Gastrocnemius medialis (tissue), 4 donors: ENCODE results near the gene MX2.

Experiments
- POLR2A ChIP-seq, 2 donors: fragments of 450-650 bp; IDR thresholded peaks; one replicate each; pipeline ENCODE4 v1.6.1; 2017; ENCODE audit warnings: antibody characterized with exemption in 2 of 2, mild to moderate bottlenecking in 2 of 2, moderate library complexity in 2 of 2
- TF ChIP-seq, protein P1 (sequence below), 5 experiments: fragments of 450-650 bp in 3 of 5; fragments of 200-600 bp in 2 of 5; sonication (generic) in 2 of 5; IDR thresholded peaks in 4 of 5; conservative IDR thresholded peaks in 1 of 5; 1 replicate in 4 of 5; 2 replicates in 1 of 5; pipeline ENCODE4 v1.5.1; 2016 to 2019; ENCODE audit warnings: antibody characterized with exemption in 5 of 5, mild to moderate bottlenecking in 3 of 5, moderate library complexity in 3 of 5

DNA sequence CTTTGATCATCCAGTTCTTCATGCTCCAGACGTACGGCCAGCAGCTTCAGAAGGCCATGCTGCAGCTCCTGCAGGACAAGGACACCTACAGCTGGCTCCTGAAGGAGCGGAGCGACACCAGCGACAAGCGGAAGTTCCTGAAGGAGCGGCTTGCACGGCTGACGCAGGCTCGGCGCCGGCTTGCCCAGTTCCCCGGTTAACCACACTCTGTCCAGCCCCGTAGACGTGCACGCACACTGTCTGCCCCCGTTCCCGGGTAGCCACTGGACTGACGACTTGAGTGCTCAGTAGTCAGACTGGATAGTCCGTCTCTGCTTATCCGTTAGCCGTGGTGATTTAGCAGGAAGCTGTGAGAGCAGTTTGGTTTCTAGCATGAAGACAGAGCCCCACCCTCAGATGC lies 96.7 kb downstream of the MX2 start:
- TF ChIP-seq, protein P1, sequence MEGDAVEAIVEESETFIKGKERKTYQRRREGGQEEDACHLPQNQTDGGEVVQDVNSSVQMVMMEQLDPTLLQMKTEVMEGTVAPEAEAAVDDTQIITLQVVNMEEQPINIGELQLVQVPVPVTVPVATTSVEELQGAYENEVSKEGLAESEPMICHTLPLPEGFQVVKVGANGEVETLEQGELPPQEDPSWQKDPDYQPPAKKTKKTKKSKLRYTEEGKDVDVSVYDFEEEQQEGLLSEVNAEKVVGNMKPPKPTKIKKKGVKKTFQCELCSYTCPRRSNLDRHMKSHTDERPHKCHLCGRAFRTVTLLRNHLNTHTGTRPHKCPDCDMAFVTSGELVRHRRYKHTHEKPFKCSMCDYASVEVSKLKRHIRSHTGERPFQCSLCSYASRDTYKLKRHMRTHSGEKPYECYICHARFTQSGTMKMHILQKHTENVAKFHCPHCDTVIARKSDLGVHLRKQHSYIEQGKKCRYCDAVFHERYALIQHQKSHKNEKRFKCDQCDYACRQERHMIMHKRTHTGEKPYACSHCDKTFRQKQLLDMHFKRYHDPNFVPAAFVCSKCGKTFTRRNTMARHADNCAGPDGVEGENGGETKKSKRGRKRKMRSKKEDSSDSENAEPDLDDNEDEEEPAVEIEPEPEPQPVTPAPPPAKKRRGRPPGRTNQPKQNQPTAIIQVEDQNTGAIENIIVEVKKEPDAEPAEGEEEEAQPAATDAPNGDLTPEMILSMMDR (IDR thresholded peaks at IDR 0.05 in 4 of 5, conservative IDR thresholded peaks at IDR 0.05 in 1 of 5), result no peak
- no peak for TF ChIP-seq POLR2A (IDR thresholded peaks at IDR 0.05)
